Occipital lobe (tissue), 2 donors: ENCODE results near the gene TBC1D16. TPM values are rescaled to one million over a fixed set of nuclear protein-coding genes. Genes with fewer than 3 reads are reported as not detected.

Source experiments
- DNase-seq: peaks from one replicate; lab custom pipeline; 2025; lab: John Stamatoyannopoulos, UW
- total RNA-seq: library from RNA; depleted of rRNA; stranded (reverse); fragments of >200 nt; gene quantifications from one replicate; pipeline ENCODE4 v1.2.3, GENCODE V29; 2014

Gene TBC1D16
- total RNA-seq, 1 donor from 2014 or later, result 35.4 TPM

GRCh38 chr17:79927688-79928501 lies 107.8 kb downstream of the TBC1D16 start:
- no peak for DNase-seq

DNA sequence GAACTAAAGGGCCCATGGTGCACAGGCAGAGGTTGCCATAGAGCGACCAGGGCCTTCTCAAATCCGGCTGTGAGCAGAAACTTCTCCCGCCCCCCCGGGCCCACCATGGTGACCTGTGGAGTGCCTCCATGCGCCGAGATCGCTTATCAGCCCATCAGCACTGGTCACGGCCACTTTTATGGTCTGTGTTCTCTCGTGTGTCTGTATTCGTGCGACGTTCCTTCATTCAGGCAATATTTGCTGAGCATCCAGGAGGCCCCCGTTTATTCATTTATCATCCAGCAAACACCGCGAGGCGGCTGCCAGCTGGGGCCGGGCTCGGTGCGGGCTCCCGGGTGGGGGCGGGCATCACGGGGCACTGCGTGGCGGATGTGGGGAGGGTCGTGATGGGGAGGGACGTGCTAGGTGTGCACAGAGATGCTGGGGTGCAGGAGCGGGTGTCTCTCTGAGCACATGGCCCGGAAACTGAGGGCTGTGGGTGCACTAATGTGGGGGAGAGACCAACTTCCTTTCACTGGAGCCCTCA lies 108.5 kb downstream of the TBC1D16 start:
- no peak for DNase-seq

- no peak for DNase-seq
Observed at GRCh38 chr17:79926605-79927135, 109.0 kb downstream of the TBC1D16 start.

- no peak for DNase-seq
Observed at GRCh38 chr17:79926142-79926604, 109.5 kb downstream of the TBC1D16 start.

DNA sequence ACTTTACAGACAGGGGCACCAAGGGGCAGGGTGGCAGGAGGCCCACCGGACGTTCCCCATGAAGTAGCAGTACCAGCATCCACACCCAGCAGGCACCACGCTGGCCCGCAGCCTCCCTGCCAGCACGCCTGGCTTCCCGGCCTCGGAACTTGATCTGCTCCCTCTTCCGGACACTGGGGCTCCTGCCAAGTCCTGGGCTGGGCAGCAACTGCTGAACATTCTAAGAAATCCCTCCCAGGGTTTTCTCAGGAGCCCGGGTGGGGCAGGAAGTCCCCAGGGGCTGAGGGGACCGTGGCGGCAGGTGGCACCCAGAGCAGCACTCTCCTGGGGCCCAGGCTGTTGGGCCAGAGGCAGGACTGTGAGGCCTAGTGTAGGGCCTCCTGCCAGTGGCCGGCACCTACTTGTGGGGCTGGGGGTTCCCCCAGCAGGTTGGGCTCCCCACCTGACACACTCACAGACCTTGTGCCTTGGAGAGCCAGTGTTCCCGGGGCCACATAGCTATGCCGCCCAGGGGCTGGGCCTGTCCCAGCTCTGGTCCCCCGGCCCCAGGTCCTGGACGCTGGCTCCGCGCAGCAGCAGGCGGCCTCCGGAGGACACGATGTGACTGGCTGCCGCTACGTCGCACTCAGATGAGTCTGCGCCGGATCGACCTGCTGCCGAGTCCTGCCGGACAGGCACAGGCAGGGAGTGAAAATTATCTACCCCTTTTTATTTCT lies 110.3 kb downstream of the TBC1D16 start:
- DNase-seq, result peak; percentile 20

GRCh38 chr17:79924639-79924976 lies 111.1 kb downstream of the TBC1D16 start:
- no peak for DNase-seq

DNA sequence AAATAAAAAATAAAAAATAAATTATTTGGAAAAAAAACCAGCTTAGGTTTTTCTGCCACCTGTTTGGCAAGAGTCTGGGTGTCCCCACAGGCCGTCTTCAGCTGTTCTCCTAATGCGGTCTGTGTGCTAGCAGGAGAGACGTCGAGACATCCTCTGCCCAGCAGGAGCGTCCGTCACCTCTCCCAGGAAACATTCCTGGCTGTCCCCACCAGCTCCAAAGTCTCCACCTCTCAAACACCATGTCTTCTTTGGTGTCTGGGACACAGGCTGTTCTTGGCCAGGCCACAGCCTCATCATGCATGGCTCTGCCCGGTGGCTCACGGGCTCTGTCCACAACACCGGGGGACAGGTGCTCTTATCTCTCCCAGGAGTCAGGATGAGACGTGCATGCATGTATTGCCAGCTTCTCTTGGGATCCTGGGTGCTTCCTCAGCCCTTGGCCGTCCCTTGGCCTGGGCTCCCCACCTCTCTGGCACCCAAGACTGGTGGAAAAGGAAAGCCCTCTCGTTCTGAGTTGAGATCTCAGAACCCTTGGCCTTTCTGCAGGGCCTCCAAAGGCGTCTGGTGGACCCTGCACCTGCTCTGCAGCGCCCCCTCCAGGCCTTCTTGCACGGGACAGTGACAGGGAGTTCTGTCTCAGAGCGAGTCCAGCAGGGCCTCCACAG lies 111.6 kb downstream of the TBC1D16 start:
- DNase-seq, result no peak

- DNase-seq, result no peak
Observed at GRCh38 chr17:79922798-79923197, 112.9 kb downstream of the TBC1D16 start.

DNA sequence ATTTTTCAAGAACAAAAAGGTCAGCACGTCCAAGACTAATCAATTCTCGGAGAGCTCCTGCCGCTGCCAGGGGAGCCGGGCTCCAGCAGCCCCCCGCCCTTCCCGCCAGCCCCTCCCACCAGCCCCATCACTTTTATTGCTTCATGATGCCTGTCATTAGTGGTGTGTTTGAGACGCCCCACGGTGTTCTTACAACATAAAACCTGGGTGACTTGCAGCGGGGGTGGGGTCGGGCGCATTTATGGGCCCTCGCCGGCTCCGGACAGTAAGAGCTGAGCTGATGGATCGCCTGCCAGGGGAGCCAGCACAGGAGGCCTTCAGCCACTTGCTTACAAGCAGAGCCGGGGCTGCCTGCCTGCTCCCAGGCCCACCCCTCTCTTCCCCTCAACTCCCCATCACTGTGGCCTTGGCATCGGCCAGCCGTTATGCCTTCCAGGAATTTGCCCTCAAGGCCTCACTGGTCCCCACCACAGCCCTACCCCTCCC lies 113.5 kb downstream of the TBC1D16 start:
- no peak for DNase-seq

DNA sequence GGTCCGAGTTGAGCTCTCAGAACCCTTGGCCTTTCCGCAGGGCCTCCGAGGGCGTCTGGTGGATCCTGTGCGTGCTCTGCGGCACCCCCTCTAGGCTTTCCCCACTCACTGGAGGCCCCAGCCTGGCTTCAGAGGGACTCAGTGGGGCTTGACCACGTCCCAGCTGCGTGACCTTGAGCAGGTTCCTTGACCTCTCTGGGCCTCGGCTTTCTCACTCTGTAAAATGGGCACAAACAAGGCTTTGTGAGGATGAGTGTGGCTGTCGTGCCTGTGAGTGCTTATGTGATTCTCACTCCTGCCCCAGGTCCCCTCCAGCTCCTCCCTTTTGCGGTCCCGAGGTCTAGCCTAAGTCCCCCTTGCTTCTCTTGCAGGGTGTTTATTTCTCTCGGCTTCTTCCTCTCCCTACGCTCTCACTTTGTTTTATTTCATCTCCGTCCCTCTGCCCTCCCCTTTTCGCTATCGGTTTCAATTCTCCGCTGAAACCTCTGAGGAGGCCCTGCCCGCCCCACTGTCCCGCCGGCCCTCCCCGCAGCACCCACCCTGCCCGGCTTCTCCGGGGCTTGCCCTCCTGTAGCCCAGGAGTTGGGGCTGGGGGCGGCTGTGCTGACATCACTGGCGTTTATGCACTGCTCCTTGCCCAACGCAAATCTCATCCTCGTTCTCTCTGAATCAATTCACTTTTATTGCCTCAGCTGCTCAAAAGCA lies 114.1 kb downstream of the TBC1D16 start:
- no peak for DNase-seq

DNA sequence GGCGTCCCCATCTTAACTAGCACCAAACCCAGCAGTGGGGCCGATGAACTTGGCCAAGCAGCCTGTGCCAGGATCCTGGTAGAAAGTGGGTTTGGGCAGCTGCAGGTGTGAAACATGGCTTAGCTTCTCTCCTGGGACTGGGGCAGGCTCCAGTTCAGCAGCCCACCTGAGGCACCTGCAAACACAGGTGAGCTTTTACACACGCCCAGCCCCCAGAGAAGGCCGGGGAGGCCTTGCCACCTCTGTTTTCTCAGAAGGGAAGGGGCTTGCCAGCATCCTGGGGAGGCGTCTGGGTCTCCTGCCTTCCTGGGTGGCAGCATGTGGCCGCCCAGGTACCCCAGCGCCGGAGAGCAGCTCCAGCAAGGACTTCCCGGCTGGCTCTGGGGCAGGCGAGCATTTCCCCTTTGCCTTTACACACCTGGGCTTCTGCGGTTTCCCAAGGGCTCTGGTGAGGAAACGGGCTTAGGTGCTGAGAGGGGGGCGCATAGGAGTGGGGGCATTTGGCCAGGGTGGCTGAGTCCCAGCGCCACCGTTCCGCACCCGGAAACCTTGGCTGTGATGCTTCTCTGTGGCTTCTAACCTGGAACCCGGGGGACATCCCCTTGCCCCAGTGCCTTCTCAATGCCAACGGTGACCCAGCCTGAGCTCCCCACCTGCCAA lies 114.8 kb downstream of the TBC1D16 start:
- DNase-seq, result no peak

DNA sequence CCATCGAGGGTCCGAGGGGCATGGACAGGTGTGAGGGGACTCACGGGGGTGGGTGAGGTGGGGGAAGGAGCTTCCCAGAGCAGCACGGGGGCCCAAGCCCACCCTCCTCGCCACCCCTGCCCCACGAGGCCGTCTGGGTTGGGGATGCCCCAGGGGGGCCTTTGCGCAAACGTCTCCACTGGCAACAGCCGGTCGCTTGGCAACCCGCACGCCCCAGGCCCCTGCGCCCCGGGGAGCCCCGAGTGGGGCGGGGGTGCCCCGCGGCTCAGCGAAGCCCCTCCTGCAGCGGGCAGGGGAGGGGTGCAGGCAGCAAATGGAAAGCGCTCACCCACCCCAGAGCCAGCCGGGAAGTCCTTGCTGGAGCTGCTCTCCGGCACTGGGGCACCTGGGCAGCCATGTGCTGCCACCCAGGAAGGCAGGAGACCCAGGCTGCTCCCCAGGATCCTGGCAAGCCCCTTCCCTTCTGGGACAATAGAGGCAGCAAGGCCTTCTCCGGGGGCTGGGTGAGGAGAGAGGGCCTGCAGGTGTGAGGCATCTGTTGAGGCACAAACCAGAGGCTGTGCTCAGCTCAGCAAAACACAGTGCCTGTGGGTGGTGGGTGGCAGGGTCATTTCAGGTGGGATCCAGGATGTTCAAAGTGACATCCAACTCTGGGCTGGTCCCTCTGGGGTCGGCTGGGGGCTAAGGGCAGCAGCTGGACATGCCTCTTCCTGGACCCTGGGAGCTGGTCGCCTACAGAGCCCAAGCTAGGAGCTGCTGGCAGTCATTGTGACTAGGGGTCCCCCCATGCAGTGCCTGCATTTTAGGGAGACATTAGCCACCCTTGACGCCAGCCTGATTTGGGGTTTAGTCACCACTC lies 115.6 kb downstream of the TBC1D16 start:
- no peak for DNase-seq

GRCh38 chr17:79919164-79919585 lies 116.5 kb downstream of the TBC1D16 start:
- peak; percentile 88 for DNase-seq

GRCh38 chr17:79918581-79919163 lies 117.0 kb downstream of the TBC1D16 start:
- DNase-seq, result no peak

DNA sequence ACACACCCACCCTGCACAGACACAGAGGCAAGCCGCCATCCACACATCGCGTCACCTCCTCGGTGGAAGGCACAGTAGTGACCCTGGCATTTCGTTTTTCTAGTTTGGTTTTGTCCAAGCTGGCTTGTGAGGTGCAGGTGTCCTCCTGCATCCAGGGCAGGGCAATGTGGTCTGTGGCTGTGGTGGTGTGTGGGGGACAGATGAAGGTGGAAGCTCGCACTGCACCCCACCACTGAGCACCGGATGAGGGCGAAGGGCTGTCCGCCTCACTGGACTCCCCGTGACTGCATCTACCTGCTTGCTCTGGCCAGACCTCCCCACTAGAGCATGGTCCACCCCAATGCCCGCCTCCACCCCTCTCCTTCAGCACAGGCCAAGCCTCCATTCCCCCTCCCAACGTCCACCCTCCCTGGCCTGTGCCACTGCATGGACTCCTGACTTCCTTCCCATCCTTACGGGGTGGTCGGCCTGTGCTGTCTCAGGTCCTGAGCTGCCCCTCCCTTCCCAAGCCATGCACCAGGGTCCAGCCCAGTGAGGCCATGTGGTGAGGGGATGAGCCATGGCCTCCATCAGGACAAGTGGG lies 117.7 kb downstream of the TBC1D16 start:
- DNase-seq, result no peak

DNA sequence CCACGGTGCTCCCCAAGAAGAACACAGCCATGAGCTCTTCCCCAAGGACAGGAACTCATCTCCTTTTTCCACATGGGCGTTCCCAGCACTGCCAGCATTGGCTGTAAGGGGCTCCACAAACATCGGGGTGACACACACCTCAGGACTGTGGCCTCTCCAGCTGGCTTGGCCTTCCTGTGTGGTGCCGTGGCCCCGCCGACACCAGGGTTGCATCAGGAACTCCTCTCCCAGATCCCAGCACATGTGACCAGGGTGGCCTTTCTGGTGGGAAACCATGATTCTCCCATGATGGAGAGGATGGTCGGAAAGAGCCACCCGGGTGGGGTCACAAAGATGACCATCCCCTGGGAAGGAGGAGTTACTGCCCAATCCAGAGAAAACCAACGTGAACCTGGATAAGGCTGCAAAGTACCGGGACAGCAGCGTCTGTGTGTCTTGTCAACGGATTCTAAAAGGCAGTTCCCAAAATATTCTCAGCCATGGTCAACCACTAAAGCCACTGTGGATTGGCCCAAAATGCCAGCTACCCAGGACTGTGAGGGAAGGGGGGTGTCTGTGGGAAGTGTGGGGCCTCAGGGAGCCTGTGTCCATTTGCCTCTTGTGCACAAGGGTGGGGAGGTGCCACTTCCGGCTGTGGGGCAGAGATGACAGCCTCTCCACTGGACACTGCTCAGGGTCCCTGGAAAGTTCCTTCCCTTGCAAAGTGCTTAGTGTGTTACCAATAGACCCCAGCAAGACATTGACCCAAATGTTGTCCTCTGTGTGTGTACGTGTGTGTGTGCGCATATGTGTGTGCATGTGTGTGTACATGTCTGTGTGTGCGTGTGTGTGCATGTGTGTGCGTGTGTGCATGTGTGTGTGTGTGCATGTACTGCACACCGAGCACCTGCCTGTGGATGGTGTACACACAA lies 118.4 kb downstream of the TBC1D16 start:
- no peak for DNase-seq

DNA sequence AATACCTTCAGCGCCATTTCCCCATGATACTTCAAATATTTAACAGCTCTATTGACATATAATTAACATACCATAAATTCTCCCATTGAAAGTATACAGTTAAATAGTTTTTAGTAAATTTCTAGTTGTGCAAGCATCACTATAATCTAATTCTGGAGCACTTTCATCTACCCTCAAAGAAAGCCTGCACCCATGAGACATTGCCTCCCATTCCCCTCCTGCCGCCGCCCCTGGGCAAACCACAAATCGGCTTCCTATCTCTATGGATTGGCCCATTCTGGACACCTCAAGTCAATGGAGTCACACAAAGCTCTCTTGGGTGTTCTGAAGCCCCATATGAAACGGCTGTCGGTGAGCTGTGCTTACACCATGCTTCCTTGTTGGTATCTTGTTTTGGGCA lies 119.2 kb downstream of the TBC1D16 start:
- no peak for DNase-seq
